Ovary (tissue), 3 donors: ENCODE results near the gene OGT.
"Not testable (repeated sequence)": the region's sequence is repeated elsewhere in the genome, so short reads cannot be mapped to it uniquely, and the experiment has no call there.

Experiments
- CTCF ChIP-seq, 3 donors: fragments of 450-650 bp in 2 of 3; fragments of 200-600 bp in 1 of 3; IDR thresholded peaks; one replicate each; pipeline versions ENCODE4 v1.5.1 to v1.8.0; 2016 to 2022; ENCODE audit warnings: antibody characterized with exemption in 3 of 3, mild to moderate bottlenecking in 1 of 3
- EP300 ChIP-seq: sonication (generic); formaldehyde crosslinking; IDR thresholded peaks from one replicate; pipeline ENCODE4 v1.6.1; 2017; ENCODE audit warnings: antibody characterized with exemption
- POLR2A ChIP-seq: fragments of 450-650 bp; IDR thresholded peaks from one replicate; pipeline ENCODE4 v1.6.1; 2017; ENCODE audit warnings: antibody characterized with exemption, mild to moderate bottlenecking, moderate library complexity
- donor health status: DM: no; HTN: no; CAD: no.

- not testable (repeated sequence) for TF ChIP-seq CTCF (IDR thresholded peaks at IDR 0.05); POLR2A; EP300
Measured at GRCh38 chrX:71593210-71593609, 60.3 kb downstream of the OGT start.
